NB4 (cell line): ENCODE measurements around the gene GNA14.

Experiments used
- POLR2A ChIP-seq: IDR thresholded peaks from 2 replicates; pipeline ENCODE4 v1.6.1; 2011; ENCODE audit warnings: mild to moderate bottlenecking; ENCODE audit not compliant: insufficient read length; ENCODE audit errors: extremely low read depth
- TF ChIP-seq, protein P1 (sequence below): IDR thresholded peaks from one replicate; pipeline ENCODE4 v1.5.1; 2012; ENCODE audit warnings: low read depth, low read length

DNA sequence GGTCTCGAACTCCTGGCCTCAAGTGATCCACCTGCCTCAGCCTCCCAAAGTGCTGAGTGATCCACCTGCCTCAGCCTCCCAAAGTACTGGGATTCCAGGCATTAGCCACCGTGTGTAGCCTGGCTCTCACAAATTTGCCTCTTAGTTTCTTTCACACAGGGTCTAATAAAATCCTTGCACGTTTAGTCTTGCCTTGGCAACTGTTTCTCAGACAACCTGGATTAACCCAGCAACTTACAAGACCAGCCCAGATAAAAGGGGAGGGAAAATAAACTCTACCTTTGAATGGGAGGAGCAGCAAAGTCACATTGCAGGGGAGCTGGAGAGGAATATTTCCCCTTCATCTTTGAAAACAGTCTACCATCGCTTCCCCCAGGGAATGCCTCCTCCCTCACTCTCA is 29.3 kb upstream of the GNA14 start:
- no peak for TF ChIP-seq POLR2A
- TF ChIP-seq, protein P1, sequence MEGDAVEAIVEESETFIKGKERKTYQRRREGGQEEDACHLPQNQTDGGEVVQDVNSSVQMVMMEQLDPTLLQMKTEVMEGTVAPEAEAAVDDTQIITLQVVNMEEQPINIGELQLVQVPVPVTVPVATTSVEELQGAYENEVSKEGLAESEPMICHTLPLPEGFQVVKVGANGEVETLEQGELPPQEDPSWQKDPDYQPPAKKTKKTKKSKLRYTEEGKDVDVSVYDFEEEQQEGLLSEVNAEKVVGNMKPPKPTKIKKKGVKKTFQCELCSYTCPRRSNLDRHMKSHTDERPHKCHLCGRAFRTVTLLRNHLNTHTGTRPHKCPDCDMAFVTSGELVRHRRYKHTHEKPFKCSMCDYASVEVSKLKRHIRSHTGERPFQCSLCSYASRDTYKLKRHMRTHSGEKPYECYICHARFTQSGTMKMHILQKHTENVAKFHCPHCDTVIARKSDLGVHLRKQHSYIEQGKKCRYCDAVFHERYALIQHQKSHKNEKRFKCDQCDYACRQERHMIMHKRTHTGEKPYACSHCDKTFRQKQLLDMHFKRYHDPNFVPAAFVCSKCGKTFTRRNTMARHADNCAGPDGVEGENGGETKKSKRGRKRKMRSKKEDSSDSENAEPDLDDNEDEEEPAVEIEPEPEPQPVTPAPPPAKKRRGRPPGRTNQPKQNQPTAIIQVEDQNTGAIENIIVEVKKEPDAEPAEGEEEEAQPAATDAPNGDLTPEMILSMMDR: no peak
